GM19035 (cell line): ENCODE measurements around the gene GABRG3.

Source experiments
- ATAC-seq: cut with Tn5 transposase; IDR thresholded peaks from one replicate; pipeline ENCODE4 v1.9.1; 2021; ENCODE audit not compliant: unreplicated experiment

The GABRG3 gene

DNA sequence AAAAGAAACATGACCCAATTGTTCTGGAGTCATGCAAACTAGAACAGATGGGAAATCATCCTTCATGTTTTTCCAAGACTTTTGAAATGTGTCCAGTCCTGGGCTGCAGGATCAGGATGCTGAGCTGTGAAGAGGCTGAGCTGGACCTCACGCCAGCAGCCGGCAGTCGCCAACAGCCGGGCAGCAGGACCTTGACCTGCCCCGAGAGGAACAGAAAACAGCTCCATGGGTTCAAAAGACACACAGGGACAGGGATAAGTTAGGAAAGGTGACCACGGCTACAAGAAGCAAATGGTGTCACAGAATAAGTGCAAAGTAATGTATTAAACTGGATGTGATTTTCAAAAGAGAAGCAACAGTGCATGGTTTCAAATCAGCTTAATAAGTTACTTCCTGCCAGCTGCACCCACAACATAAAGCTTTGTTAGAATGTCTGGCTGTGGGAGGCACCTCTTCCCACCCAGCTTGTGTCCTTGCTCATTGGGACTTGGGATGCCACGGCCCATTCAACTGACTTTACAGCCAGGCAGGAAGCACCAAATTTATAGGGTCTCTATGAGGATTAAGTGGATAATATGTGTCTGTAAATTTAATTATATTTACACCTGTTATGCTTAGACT is 266.4 kb downstream of the GABRG3 start:
- ATAC-seq = no peak

DNA sequence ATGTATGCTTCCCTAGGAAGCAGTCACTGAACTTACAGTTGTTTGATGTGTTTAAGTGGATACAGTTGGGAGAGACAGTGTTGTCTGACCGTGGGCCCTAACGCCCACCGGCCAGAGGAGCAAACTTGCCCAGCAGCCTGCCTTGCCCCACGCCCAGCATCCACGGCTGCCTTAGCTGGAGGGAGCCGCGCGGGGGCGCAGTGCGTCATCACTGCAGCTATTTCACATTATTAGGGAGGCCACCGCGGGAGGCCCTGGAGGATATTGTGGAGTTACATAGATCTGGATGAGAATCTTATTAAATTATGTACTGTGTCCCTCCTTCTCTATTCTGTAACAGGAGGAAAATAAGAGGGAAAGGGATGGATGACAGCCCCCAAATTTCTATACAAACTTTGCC is 267.2 kb downstream of the GABRG3 start:
- ATAC-seq = no peak

DNA sequence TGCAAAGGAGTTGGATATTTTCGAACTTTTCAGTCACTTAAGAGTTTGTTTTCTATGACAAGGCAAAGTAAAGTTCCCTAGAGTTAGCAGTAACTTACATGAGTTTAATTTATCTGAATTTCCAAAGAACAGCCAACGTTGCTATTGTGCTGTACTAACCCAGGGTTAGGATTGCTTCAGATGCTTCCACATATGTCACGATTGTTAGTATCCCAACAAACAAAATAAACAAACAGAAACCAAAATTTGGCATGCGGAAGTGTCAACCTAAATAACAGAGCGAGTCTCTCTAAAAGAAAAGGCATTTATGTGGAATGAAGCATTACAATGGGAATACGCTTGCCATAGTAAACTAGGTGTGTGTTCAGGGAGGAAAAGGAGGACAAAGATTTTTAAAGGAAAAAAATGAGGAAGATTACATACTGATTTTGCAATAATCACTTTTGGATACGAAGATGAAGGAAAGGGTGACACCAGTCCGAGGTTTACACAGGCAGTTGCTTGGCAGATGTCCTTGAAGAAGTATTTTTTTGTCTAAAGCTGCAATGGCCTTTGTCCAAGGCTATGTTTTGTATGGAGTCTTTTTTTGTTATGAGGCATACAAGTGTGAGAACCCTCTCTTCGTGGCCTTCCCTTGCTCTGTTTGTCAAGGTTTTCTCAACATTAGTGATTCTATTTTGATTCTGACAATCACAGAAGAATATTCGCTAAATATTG is 267.9 kb downstream of the GABRG3 start:
- no peak for ATAC-seq

DNA sequence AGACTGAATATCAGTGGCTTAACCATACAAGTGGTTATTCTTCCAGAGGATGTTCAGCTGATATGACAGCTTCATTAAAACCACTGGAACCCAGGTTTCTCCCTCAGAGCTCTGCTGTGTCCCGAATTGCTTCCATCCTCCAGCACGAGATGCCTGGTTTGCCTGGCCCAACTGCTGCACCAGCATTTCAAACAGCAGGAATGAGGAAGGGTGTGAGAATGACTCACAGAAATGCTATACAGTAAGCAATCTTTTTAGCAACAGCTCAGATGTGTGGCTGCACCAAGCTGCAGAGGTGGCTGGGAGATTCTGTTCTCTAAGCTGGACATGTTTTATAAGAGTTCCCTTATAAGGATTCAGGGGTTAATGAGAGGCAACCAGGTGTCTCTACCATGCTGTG is 271.0 kb downstream of the GABRG3 start:
- no peak for ATAC-seq

DNA sequence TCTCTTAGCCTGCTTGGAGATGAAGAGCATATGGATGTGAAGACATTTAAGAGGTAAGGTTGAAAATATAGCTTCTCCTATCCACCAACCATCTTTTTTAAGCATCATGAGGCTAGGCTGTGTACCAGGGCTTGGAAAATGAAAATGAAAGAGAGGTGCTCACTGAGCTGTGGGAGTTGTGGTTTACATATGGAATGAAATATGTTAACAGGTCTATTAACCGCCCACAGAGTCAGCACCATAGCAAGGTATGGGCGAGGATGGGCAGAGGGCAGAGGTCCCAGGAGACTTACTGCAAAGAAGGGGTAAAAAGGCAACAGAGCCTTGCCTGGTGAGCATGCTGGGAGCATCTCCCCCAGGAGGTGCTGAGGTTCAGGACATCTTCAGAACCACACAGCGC is 273.1 kb downstream of the GABRG3 start:
- ATAC-seq = no peak

DNA sequence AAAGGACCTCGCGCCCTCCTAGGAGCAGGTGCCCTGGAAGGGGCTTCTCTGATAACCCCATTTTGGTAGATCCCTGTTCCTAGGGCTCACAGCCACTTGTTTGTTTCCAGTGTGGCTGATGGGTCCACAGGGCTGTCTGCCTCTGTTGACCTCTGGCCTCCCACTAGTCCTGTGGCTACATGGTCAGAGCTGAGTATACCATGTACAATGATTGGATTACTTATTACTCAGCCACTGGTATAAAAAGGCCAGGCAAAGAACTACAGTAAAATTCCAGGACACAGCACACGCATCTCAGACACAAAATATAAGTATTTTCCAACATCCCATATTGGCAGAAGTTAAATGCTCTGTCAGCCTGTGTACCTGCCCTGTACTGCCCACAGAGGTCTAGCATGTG is 277.3 kb downstream of the GABRG3 start:
- ATAC-seq = no peak

DNA sequence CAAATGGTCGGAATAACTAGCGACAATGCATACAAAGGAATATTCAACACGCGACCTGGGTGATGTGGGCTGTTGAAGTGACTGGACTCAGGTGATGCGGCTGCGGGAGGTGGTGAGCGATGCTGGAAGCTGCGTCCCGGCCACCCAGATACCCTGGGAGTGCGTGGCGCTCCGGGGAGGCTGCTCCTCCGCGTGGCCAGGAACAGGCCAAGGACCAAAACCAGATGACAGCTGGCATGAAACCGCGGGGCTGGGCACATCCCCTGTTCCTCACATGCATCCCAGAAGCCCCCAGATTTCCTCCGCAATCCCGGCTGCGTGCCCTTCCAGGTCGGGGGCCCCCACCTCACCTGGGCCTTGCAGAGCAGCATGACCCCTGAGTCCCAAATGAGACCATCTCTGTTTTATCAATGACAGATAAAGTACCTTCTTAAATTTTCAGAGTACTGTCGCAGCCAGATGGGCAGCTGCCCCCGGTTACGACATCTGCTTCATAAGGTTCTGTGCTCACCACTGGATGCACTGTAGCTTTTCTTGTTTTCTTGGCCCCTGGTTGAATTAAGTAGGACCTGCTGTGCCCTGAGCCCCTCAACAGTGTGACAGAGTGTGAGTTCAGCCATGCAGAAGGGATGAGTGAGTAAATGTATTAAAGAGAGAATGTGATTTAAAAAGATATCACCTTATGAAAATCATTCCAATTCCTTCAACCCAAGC is 278.2 kb downstream of the GABRG3 start:
- no peak for ATAC-seq

DNA sequence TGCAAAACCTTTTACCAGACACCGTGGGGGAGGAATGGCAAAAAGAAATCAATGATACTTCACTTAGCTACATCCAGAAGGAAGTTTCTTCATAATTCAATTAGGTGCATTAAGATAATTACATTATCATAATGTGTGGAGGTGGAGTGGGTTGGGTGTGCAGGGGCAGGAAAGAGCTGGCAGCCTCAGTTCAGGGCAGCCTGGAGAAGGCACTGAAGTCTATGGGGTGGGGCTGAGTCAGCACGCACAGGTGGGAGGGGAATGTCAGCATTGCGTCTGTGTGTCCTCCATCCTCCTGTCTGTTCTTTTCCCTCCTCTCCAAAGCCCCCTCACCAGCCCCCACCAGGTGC is 278.8 kb downstream of the GABRG3 start:
- no peak for ATAC-seq

DNA sequence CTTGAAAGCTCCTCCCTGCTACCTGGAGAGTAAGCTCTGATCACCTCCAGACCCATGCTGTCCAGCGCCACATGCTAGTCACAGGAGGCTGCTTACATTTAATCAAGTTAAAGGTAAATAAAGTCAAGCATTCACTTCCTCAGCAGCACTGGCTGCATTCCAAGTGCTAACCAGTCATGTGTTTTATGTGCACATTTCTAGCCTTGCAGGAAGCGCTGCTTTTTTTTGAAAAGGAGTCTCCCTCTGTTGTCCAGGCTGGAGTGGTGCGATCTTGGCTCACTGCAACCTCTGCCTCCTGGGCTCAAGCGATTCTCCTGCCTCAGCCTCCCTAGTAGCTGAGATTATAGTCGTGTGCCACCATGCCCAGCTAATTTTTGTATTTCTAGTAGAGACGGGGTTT is 279.2 kb downstream of the GABRG3 start:
- ATAC-seq = no peak

DNA sequence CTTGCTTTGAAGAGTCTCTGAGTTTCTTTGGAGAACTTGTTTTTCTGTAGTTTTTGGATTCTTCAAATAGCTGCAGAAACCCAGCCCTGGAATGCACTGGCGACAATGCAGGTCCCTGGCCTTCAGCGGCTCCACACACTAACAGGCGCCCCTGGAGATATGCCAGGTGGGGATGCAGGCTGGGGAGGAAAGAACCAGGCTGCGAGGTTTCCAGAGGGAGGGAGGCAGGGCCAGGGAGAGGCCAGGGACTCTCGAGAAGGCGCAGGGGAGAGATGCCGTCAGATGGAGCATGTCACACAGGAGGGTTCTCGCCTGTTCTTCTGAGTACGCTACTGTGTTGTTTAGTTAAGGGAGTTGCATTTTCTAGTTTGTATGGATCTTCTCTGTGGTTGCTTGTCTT is 283.1 kb downstream of the GABRG3 start:
- ATAC-seq = no peak

DNA sequence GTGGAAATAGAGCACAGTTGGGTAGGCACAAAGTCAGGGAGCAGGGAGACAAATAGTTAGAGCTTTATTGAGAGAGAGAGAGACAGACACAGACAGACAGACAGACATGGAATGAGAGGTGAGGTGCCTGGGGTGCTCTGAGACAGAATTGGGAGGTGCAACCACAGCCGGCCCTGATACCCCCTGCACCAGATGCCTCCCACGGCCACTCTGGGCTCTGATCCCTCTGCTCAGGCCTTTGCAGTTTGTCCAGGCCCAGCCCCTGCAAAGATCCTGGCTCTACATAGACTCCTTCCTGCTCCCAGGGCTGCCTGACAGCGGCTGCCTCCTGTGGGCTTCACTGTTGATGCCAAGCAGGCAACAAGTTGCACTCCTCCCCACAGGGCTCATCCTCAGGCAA is 283.8 kb downstream of the GABRG3 start:
- ATAC-seq = no peak

DNA sequence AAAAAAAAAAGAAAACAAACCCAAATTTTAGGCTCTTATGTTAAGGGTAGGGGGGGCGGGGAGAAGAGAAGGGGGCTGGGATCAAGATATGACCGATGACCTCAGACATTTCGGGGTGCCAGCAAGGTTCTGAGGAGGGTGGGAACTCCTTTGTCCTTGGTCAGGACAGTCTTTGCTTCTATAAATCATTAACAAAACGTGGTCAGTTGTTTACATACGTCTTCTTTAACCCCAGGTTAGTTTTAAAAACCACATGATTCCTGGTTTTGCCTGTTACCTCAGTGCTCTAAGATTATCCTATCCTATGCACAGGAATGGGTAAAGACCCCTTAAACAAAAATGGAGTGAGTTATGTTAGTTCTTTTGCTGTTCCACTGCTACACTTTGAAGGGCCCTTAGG is 285.5 kb downstream of the GABRG3 start:
- ATAC-seq = no peak

DNA sequence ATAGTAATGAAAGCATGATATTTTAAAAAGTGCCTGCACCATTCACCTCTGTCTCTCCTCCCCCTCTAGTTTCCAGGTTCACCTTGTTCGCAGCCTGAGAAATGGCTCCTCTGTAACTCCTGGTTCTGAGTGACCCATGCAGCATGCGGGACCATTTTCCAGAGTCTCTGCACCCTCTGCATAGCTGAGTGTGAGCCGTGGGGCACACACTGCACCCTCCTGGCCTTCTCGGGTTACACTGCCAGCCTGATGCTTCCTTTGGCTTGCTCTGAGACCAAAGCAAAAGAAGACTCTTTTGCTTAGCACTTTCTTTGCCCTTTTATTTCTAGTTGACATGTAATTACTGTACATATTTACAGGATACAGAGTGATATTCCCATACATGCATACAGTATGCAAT is 287.3 kb downstream of the GABRG3 start:
- no peak for ATAC-seq

DNA sequence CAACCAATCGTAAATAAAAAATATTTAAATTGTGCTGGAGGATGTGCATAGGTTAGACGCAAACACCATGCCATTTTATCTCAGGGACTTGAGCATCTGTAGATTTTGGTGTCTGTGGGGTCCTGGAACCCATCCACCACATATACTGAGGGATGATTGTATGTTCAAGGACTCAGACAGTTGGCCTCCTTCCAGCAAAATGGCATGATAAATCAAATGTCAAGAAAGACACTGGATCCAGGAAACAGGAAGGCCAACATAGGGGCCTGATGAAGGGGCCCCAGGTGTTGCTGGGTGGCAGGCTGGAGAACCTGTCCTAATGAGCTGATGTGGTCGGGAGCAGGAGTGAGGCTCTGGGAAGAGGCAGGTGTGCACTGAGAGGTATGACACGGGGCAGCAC is 289.5 kb downstream of the GABRG3 start:
- ATAC-seq = no peak

DNA sequence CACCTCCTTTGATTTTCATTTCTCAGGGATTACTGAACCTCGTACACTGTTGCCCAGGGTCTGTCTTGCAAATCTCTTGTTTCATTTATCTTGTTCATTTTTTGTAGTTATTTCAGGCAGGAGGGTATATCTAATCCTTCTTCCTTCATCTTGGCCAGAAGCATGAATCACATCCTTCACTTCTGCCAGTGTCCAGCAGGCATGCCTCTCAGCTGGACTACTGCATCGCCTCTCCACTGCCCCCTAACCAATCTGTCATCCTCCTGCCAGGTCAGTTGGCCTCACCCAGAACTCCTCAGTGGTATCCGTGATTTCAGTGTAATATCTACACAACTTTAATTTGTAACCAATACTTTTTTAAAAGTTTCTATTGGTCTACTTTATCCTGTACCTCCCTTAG is 297.9 kb downstream of the GABRG3 start:
- no peak for ATAC-seq

DNA sequence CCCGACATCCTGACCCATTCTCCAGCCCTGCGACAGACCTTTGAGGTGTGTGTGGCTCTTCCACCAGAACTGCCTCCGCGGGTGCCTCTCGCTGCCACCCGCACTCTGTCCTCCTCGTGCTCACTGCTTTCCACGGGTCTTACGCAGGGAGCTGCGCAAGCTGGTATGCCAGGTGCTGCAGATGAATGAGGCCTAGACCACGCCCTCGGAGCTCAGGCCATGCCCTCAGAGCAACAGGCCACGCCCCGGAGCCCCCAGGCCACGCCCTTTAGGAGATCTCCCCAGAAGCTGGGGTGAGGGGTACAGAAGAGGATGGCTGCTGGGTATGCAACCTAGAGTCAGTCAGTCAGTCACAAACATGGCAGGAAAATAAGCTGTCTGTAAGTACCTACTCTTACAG is 300.3 kb downstream of the GABRG3 start:
- no peak for ATAC-seq

DNA sequence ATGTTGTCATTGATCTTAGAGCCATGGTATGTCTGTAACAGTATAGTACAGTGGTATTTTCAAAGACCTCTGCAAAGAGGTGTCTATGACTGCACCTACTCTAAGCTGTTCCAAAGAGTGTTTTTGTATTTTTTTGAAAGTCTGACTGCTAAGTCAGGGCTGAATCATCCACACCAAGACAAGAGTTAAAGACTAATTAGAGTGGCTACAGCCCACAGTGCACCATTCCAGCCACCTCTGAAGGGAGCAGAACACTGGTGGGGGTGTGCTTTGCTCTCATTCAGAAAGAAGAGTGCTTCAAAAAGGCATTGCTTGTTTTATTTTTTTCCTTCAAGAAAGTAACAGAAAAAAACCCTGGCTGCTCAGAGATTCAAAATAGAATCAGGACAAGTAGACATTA is 301.4 kb downstream of the GABRG3 start:
- no peak for ATAC-seq

DNA sequence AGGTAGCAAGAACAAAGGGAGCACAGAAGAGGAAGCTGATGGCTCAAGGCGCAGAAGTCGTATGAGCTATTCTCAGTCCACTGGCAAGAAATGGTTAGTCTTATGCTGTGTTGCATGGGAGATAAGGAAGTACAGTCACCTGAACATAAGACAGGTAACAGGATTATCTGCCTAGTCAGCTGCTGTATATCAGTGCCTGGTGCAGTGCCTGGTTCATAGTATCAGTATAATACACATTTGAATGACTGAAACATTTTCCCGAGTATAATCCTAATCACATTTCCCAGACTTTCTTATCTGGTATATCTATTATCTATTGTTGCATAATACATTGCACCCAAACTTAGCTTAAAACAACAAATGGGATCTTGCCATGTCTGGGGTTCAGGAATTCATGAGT is 302.5 kb downstream of the GABRG3 start:
- ATAC-seq = no peak

DNA sequence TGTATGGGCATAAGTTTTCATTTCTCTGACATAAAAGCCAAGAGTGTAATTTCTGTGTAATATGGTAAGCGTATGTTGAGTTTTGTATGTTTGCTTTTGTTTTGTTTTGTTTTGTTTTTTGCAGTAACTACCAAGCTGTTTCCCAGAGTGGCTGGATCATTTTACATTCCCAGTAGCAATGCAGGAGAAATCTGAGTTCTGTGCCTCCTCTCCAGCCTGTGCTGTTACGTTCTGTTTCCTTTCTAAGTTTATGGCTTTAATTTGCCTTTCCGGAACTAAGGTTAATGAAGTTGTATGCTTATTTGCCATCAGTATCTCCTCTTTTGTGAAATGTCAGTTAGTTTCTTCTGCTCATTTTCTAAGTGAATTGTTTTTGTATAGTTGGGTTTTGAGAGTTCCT is 307.8 kb downstream of the GABRG3 start:
- ATAC-seq = no peak

DNA sequence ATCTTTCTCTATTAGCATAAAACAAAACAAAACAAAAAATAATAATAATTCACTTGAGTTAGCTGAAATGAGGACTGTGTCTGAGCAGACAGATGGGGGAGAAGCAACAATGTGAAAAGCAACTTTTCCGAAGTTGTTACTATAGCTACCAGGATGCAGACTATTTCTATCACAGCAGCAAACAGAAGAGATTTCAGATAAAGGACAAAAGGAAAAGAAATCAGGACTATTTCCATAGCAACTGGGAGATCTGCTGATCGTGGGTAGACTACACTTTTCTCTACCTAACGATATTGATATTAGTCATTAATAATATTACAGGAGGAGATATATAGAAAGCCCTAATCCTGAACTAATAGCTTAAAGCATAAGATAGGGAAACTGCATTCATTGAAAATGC is 321.7 kb downstream of the GABRG3 start:
- ATAC-seq = no peak

DNA sequence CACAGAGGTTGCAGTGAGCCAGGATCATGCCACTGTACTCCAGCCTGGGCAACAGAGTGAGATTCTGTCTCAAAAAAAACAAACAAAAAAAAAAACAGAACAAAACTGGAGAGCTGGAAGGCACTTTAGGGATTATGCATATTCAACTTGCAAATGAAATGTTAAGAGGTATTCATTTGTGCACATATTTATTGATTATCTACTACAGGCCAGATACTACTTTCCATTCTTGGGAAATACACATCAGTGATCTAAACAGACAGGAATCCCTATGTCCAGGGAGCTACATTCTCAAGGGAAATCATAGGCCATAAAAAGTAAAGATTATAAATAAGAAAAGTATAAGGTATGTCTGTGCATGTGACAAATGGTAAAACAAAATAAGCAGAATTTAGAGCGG is 322.6 kb downstream of the GABRG3 start:
- no peak for ATAC-seq

DNA sequence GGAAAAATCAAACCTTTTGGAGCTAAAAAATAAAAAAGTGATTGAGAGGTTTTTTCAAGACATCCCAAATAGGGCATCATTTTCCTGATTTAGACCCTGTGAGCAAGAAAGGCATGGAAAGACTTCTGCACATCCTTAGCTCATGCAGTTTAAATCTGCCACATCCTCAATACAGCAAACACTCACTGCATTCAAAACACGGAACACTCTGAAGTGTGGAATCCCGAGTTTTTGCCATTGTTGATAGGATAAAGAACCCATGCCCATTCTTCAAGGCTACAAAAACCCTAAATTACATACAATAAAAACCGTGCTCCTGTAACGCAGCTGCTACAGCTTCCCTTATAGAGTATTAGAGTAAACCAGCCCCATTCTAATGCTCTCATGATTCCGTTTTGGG is 346.8 kb downstream of the GABRG3 start:
- ATAC-seq = no peak

DNA sequence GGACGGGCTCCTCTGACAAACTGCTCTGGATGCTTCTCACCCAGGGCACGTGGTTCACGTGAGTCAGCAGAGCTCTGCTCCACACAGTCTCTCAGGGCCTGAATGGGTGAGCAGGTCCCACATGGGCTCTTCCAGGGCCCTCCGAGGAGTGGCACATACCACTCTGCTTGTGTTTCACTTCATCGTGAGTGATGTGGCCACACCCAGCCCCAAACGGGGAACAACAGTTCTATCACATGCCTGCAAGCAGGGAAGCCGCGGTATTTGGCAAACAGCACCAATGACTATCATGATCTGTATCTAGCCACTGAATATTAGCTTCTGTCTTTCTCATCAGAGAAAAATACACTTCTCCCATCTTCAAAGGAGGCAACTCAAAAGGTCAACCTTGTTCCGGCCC is 352.8 kb downstream of the GABRG3 start:
- ATAC-seq = no peak
